ES-I3 (cell line): ENCODE measurements around the gene PDK2.

Experiments used
- H3K36me3 ChIP-seq: 2 replicates; pipeline ENCODE4 v1.6.1; 2013; ENCODE audit warnings: mild to moderate bottlenecking, low read length, control low read depth, moderate library complexity; ENCODE audit not compliant: insufficient read depth
- H3K4me1 ChIP-seq: 2 replicates; pipeline ENCODE4 v1.6.1; 2013; ENCODE audit warnings: mild to moderate bottlenecking, control low read depth, low read length; ENCODE audit not compliant: insufficient read depth
- H3K9ac ChIP-seq: 2 replicates; pipeline ENCODE4 v1.6.1; 2013; ENCODE audit warnings: low read depth, mild to moderate bottlenecking, low read length, moderate library complexity
- H3K9me3 ChIP-seq: 2 replicates; pipeline ENCODE4 v1.6.1; 2013; ENCODE audit warnings: mild to moderate bottlenecking, low read length, moderate library complexity; ENCODE audit not compliant: control insufficient read depth, insufficient read depth

PDK2 gene

GRCh38 chr17:50106393-50107131, 11.4 kb downstream of the PDK2 start:
- Histone ChIP-seq H3K9me3 (no peaks in the 10 kb centered on the region), H3K9ac (no peak overlapping the region), H3K36me3 (no peaks in the 10 kb centered on the region), H3K4me1 (peaks cover 18% of the 10 kb centered on the region)

- no peak overlapping the region for H3K9ac ChIP-seq
- peaks cover 19% of the 10 kb centered on the region for H3K4me1 ChIP-seq
- no peaks in the 10 kb centered on the region for H3K9me3 ChIP-seq
- no peaks in the 10 kb centered on the region for H3K36me3 ChIP-seq
These were observed 12.8 kb downstream of the PDK2 start for GRCh38 chr17:50107790-50108414.

- H3K9me3 ChIP-seq, result no peaks in the 10 kb centered on the region
- H3K9ac ChIP-seq, result no peak overlapping the region
- peaks cover 19% of the 10 kb centered on the region for H3K4me1 ChIP-seq
- no peaks in the 10 kb centered on the region for H3K36me3 ChIP-seq
These were observed 13.4 kb downstream of the PDK2 start for GRCh38 chr17:50108556-50108955.

DNA sequence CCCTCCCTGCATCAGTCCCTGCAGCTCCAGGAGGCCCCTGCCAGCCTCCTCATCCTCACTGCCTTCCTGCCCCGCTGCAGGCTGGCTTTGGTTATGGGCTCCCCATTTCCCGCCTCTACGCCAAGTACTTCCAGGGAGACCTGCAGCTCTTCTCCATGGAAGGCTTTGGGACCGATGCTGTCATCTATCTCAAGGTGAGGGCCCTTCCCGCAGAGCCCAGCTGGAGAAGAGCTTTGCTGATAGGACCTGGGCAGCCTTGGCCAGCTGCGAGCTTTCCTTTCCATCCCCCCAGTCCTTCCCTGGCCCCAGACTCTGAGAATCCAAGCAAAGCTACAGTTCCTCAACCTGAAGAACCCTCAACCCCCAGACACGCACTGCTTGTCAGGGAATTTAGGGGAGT, 14.1 kb downstream of the PDK2 start:
- no peaks in the 10 kb centered on the region for H3K9me3 ChIP-seq
- H3K36me3 ChIP-seq, result no peaks in the 10 kb centered on the region
- H3K9ac ChIP-seq, result no peak overlapping the region
- H3K4me1 ChIP-seq, result peaks cover 19% of the 10 kb centered on the region

DNA sequence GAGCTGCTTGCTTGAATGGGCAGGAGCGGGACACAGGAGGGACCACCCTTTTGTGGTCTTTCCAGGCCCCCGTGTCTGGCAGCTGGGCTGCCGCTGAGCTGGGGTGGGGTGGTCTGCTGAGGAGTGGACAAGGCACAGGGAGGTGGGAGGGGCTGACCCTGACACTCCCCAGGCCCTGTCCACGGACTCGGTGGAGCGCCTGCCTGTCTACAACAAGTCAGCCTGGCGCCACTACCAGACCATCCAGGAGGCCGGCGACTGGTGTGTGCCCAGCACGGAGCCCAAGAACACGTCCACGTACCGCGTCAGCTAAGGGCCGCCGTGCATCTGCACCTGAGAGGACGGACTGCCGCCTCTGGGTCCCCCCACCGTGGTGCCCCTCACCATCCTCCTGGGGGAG, 14.6 kb downstream of the PDK2 start:
- Histone ChIP-seq H3K9me3 (no peaks in the 10 kb centered on the region), H3K9ac (no peak overlapping the region), H3K36me3 (no peaks in the 10 kb centered on the region), H3K4me1 (peaks cover 19% of the 10 kb centered on the region)

DNA sequence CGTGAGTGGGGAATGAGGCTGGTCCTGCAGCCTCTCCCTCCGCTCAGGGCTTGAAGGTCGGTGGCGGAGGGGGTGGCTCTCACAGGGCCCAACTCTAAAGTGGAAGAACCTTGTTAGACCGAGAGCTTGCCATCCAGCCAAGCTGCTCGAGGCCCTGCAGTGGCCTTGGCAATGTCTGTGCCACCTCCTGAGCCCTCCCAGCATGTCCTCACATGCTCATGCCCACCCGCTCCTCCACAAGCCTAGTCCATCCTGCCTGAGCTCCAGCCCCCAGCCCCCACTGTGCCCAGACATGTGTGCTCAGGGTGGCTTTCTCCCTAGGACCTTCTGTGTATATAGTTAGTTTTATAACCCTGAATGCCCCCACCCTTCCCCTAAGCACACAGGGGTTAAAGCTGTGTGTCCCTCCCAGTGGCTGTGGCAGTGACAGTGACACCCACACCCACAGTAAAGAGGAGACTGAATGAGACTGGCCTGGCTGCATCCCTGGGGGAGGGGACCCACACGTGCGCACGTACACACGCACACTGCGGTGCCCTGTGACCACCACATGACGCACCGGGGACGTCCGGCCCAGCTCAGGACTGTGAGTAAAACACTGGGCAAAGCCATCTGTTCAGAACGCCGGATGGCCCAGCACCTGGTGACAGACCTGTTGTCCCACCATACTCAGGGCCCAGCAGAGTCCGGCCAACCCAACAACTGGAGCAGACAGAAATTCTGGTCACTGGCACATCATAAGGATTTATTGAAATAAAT, 15.6 kb downstream of the PDK2 start:
- H3K36me3 ChIP-seq, result no peaks in the 10 kb centered on the region
- peaks cover 23% of the 10 kb centered on the region for H3K4me1 ChIP-seq
- H3K9ac ChIP-seq, result no peak overlapping the region
- H3K9me3 ChIP-seq, result no peaks in the 10 kb centered on the region

- Histone ChIP-seq H3K36me3 (no peaks in the 10 kb centered on the region), H3K9ac (no peak overlapping the region), H3K9me3 (no peaks in the 10 kb centered on the region), H3K4me1 (peaks cover 23% of the 10 kb centered on the region)
These were observed 16.8 kb downstream of the PDK2 start for GRCh38 chr17:50111673-50112655.

GRCh38 chr17:50112694-50113093, 17.5 kb downstream of the PDK2 start:
- H3K4me1 ChIP-seq, result peaks cover 23% of the 10 kb centered on the region
- H3K36me3 ChIP-seq, result no peaks in the 10 kb centered on the region
- no peak overlapping the region for H3K9ac ChIP-seq
- H3K9me3 ChIP-seq, result no peaks in the 10 kb centered on the region

DNA sequence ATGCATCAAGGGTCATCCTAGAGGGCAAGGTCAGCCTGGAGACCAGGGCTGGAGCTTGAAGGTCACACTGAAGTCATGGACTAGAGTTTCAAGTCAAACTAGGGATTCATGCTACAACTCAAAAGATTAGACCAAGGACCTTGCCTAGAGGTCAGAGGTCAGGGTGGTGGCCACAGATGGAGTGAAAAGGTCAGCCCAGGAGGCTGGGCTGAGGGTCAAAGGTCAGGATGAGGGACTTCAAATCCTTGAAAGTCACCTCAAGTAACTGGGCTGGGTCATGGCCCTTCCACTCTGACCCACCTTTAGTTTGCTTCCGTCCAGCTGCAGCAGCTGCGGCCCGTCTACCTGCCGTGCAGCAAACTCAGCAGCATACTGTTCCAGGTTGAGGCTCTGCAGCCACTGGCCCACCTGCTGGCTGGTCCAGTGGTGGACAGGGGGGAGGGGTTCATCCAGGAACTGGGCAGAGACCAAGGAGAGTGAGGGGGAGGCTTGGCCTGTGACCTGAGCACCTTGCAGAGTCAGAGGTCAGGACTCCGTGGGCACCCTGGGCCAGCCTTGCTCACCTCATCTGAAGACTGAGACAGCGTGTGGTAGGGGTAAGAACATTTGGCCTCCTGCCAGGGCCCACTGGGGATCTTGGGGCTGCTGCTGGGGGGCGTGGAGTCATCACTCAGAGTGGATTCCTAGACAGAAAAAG, 18.6 kb downstream of the PDK2 start:
- Histone ChIP-seq H3K4me1 (peaks cover 19% of the 10 kb centered on the region), H3K9ac (no peak overlapping the region), H3K36me3 (no peaks in the 10 kb centered on the region), H3K9me3 (no peaks in the 10 kb centered on the region)

- Histone ChIP-seq H3K9me3 (no peaks in the 10 kb centered on the region), H3K36me3 (no peaks in the 10 kb centered on the region), H3K9ac (no peak overlapping the region), H3K4me1 (peaks cover 19% of the 10 kb centered on the region)
These were observed 19.2 kb downstream of the PDK2 start for GRCh38 chr17:50114401-50114800.

DNA sequence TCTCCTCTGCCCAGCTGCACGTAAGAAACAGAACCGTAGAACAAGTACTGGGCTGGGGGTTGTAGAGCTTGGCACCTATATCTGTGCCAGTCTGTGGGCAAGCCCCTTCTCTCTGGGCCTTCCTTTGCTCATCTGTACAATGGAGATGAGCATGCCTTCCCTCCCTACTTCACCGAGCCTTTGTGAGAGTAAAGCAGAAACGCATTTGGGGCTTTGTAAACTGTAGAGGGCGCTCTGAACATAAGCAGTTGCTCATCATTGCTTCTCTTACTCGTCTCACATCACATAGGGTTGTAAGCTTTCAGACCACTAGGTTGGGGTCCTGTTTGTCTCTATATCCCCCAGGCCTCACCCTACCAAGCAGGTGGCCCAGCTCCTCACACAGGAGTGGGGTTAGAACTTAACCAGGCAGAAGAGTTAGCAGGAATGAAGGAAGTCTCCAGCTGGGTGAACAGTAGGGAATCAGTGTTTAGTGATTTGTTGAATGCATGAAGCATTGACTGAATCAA, 19.8 kb downstream of the PDK2 start:
- no peaks in the 10 kb centered on the region for H3K9me3 ChIP-seq
- H3K9ac ChIP-seq, result no peak overlapping the region
- no peaks in the 10 kb centered on the region for H3K36me3 ChIP-seq
- peaks cover 19% of the 10 kb centered on the region for H3K4me1 ChIP-seq

- H3K4me1 ChIP-seq, result peaks cover 19% of the 10 kb centered on the region
- no peaks in the 10 kb centered on the region for H3K9me3 ChIP-seq
- no peak overlapping the region for H3K9ac ChIP-seq
- no peaks in the 10 kb centered on the region for H3K36me3 ChIP-seq
These were observed 20.6 kb downstream of the PDK2 start for GRCh38 chr17:50115756-50116155.
